HCEC 1CT (cell line): ENCODE data around the gene GRB14.
"Not testable (repeated sequence)": the region's sequence is repeated elsewhere in the genome, so short reads cannot be mapped to it uniquely, and the experiment has no call there.

ENCODE experiments used
- DNase-seq: peaks from one replicate; pipeline ENCODE4 v3.0.0-alpha.2; 2017

GRB14 gene

GRCh38 chr2:164485541-164485940, 135.7 kb downstream of the GRB14 start:
- DNase-seq = no peak

- peak; percentile 40 for DNase-seq
These were observed 141.8 kb downstream of the GRB14 start for GRCh38 chr2:164479460-164479859.

GRCh38 chr2:164478205-164478604, 143.1 kb downstream of the GRB14 start:
- no peak for DNase-seq

GRCh38 chr2:164474873-164475272, 146.4 kb downstream of the GRB14 start:
- no peak for DNase-seq

GRCh38 chr2:164473021-164473420, 148.3 kb downstream of the GRB14 start:
- no peak for DNase-seq

GRCh38 chr2:164465047-164465446, 156.2 kb downstream of the GRB14 start:
- DNase-seq = not testable (repeated sequence)

- DNase-seq = no peak
These were observed 156.9 kb downstream of the GRB14 start for GRCh38 chr2:164464376-164464775.

- no peak for DNase-seq
These were observed 162.5 kb downstream of the GRB14 start for GRCh38 chr2:164458792-164459191.

GRCh38 chr2:164457271-164457670, 164.0 kb downstream of the GRB14 start:
- DNase-seq = no peak

- DNase-seq = no peak
These were observed 164.7 kb downstream of the GRB14 start for GRCh38 chr2:164456619-164457018.

- no peak for DNase-seq
These were observed 167.5 kb downstream of the GRB14 start for GRCh38 chr2:164453656-164454305.

GRCh38 chr2:164450278-164450677, 171.0 kb downstream of the GRB14 start:
- no peak for DNase-seq

- DNase-seq = no peak
These were observed 171.6 kb downstream of the GRB14 start for GRCh38 chr2:164449706-164450105.

- DNase-seq = no peak
These were observed 173.6 kb downstream of the GRB14 start for GRCh38 chr2:164447660-164448059.
